GM19372 (cell line): Measurements from ENCODE around the gene GALNT14.

Source experiments
- ATAC-seq: cut with Tn5 transposase; IDR thresholded peaks from one replicate; pipeline ENCODE4 v1.9.1; 2021; ENCODE audit warnings: mild to moderate bottlenecking, low read depth, moderate library complexity; ENCODE audit not compliant: unreplicated experiment

GALNT14 gene

GRCh38 chr2:30984148-30984547 lies 154.1 kb downstream of the GALNT14 start:
- ATAC-seq, result no peak

- ATAC-seq, result no peak
These were observed 156.7 kb downstream of the GALNT14 start for GRCh38 chr2:30981510-30981909.

GRCh38 chr2:30981096-30981495 lies 157.1 kb downstream of the GALNT14 start:
- no peak for ATAC-seq

GRCh38 chr2:30979822-30980245 lies 158.4 kb downstream of the GALNT14 start:
- ATAC-seq, result no peak

GRCh38 chr2:30978854-30979253 lies 159.4 kb downstream of the GALNT14 start:
- no peak for ATAC-seq

GRCh38 chr2:30978044-30978443 lies 160.2 kb downstream of the GALNT14 start:
- ATAC-seq, result no peak

- ATAC-seq, result no peak
These were observed 163.1 kb downstream of the GALNT14 start for GRCh38 chr2:30975156-30975555.

GRCh38 chr2:30974554-30974953 lies 163.7 kb downstream of the GALNT14 start:
- ATAC-seq, result no peak

- ATAC-seq, result no peak
These were observed 164.1 kb downstream of the GALNT14 start for GRCh38 chr2:30974092-30974491.

GRCh38 chr2:30971231-30972025 lies 166.8 kb downstream of the GALNT14 start:
- ATAC-seq, result no peak

- no peak for ATAC-seq
These were observed 169.4 kb downstream of the GALNT14 start for GRCh38 chr2:30968660-30969397.

GRCh38 chr2:30966786-30967185 lies 171.5 kb downstream of the GALNT14 start:
- ATAC-seq, result no peak

- no peak for ATAC-seq
These were observed 173.2 kb downstream of the GALNT14 start for GRCh38 chr2:30965022-30965531.

GRCh38 chr2:30964334-30965005 lies 173.8 kb downstream of the GALNT14 start:
- ATAC-seq, result no peak

- ATAC-seq, result no peak
These were observed 175.1 kb downstream of the GALNT14 start for GRCh38 chr2:30963184-30963583.

- ATAC-seq, result no peak
These were observed 178.0 kb downstream of the GALNT14 start for GRCh38 chr2:30960213-30960612.

- no peak for ATAC-seq
These were observed 178.6 kb downstream of the GALNT14 start for GRCh38 chr2:30959653-30960052.

- ATAC-seq, result no peak
These were observed 179.3 kb downstream of the GALNT14 start for GRCh38 chr2:30958918-30959265.

GRCh38 chr2:30958193-30958917 lies 179.9 kb downstream of the GALNT14 start:
- ATAC-seq, result no peak

GRCh38 chr2:30957591-30957990 lies 180.6 kb downstream of the GALNT14 start:
- ATAC-seq, result no peak
